HEK293 (cell line): ENCODE data around the gene PPARA.

Experiments
- GLIS1 ChIP-seq: fragments of 450-650 bp; formaldehyde crosslinking; IDR thresholded peaks from 2 replicates; pipeline ENCODE4 v1.5.1; 2016; ENCODE audit warnings: missing biosample characterization, missing genetic modification characterization
- GLIS2 ChIP-seq: fragments of 450-650 bp; formaldehyde crosslinking; IDR thresholded peaks from 2 replicates; pipeline ENCODE4 v1.5.1; 2016; ENCODE audit warnings: missing biosample characterization, missing genetic modification characterization
- INSM2 ChIP-seq: fragments of 450-650 bp; formaldehyde crosslinking; IDR thresholded peaks from 2 replicates; pipeline ENCODE4 v1.5.1; 2016; ENCODE audit warnings: missing biosample characterization, missing genetic modification characterization
- KLF17 ChIP-seq: fragments of 450-650 bp; formaldehyde crosslinking; IDR thresholded peaks from 2 replicates; pipeline ENCODE4 v1.5.1; 2016; ENCODE audit warnings: missing biosample characterization, missing genetic modification characterization
- PATZ1 ChIP-seq: fragments of 450-650 bp; formaldehyde crosslinking; IDR thresholded peaks from 2 replicates; pipeline ENCODE4 v1.5.1; 2016; ENCODE audit warnings: missing biosample characterization, missing genetic modification characterization
- PBX3 ChIP-seq: sonication (generic); formaldehyde crosslinking; IDR thresholded peaks from 2 replicates; pipeline ENCODE4 v1.8.1; 2022; ENCODE audit warnings: mild to moderate bottlenecking, moderate library complexity, missing genetic modification reagents
- PRDM10 ChIP-seq: fragments of 450-650 bp; formaldehyde crosslinking; IDR thresholded peaks from 2 replicates; pipeline ENCODE4 v1.5.1; 2016; ENCODE audit warnings: missing biosample characterization, missing genetic modification characterization
- REST ChIP-seq: fragments of 450-650 bp; formaldehyde crosslinking; IDR thresholded peaks from 2 replicates; pipeline ENCODE4 v1.5.1; 2016; ENCODE audit warnings: missing biosample characterization, missing genetic modification characterization
- WT1 ChIP-seq: fragments of 450-650 bp; formaldehyde crosslinking; IDR thresholded peaks from 2 replicates; pipeline ENCODE4 v1.5.1; 2016; ENCODE audit warnings: missing biosample characterization, missing genetic modification characterization
- ZBTB7A ChIP-seq: fragments of 450-650 bp; formaldehyde crosslinking; IDR thresholded peaks from 2 replicates; pipeline ENCODE4 v1.5.1; 2016; ENCODE audit warnings: low read depth, missing biosample characterization, missing genetic modification characterization
- ZEB2 ChIP-seq: fragments of 450-650 bp; formaldehyde crosslinking; IDR thresholded peaks from 2 replicates; pipeline ENCODE4 v1.5.1; 2016; ENCODE audit warnings: missing biosample characterization, missing genetic modification characterization
- ZFHX2 ChIP-seq: fragments of 450-650 bp; formaldehyde crosslinking; conservative IDR thresholded peaks from 2 replicates; pipeline ENCODE4 v1.5.1; 2016; ENCODE audit warnings: missing biosample characterization, missing genetic modification characterization
- ZNF121 ChIP-seq: fragments of 450-650 bp; formaldehyde crosslinking; IDR thresholded peaks from 2 replicates; pipeline ENCODE4 v1.5.1; 2016; ENCODE audit warnings: missing biosample characterization, missing genetic modification characterization
- ZNF354C ChIP-seq: fragments of 450-650 bp; formaldehyde crosslinking; IDR thresholded peaks from 2 replicates; pipeline ENCODE4 v1.5.1; 2016; ENCODE audit warnings: missing biosample characterization, missing genetic modification characterization, low read depth, borderline replicate concordance
- ZNF423 ChIP-seq: fragments of 450-650 bp; formaldehyde crosslinking; IDR thresholded peaks from 2 replicates; pipeline ENCODE4 v1.5.1; 2016; ENCODE audit warnings: missing biosample characterization, missing genetic modification characterization
- ZNF548 ChIP-seq: fragments of 450-650 bp; formaldehyde crosslinking; IDR thresholded peaks from 2 replicates; pipeline ENCODE4 v1.5.1; 2016; ENCODE audit warnings: missing biosample characterization, missing genetic modification characterization
- ZNF580 ChIP-seq: fragments of 450-650 bp; formaldehyde crosslinking; IDR thresholded peaks from 2 replicates; pipeline ENCODE4 v1.5.1; 2016; ENCODE audit warnings: missing biosample characterization, missing genetic modification characterization
- ZNF610 ChIP-seq: fragments of 450-650 bp; formaldehyde crosslinking; IDR thresholded peaks from 2 replicates; pipeline ENCODE4 v1.5.1; 2016; ENCODE audit warnings: missing biosample characterization, missing genetic modification characterization, borderline replicate concordance
- ZSCAN30 ChIP-seq: fragments of 450-650 bp; IDR thresholded peaks from 2 replicates; pipeline ENCODE4 v1.5.1; 2018; ENCODE audit warnings: missing biosample characterization, mild to moderate bottlenecking, missing genetic modification characterization, moderate library complexity

The PPARA gene

GRCh38 chr22:46111645-46112306 lies 38.5 kb upstream of the PPARA start (continued):
- TF ChIP-seq PBX3, result no peak
- no peak for TF ChIP-seq REST (tag by site-specific recombination)
- no peak for TF ChIP-seq ZNF610 (tag by site-specific recombination)
- TF ChIP-seq ZSCAN30 (tag by site-specific recombination), result no peak
- TF ChIP-seq ZNF121 (tag by site-specific recombination), result peak; percentile 91
- no peak for TF ChIP-seq ZFHX2 (tag by site-specific recombination)
- TF ChIP-seq ZNF580 (tag by site-specific recombination), result no peak
- peak; percentile 53 for TF ChIP-seq WT1 (tag by site-specific recombination)
- TF ChIP-seq PATZ1 (tag by site-specific recombination), result peak; percentile 73
- TF ChIP-seq ZNF423 (tag by site-specific recombination), result 0 out of 2 replicates have a peak, but pooled peaks have one; percentile 27
- 0 out of 2 replicates have a peak, but pooled peaks have one; percentile 37 for TF ChIP-seq ZBTB7A (tag by site-specific recombination)
- TF ChIP-seq GLIS1 (tag by site-specific recombination), result peak; percentile 84
- no peak for TF ChIP-seq INSM2 (tag by site-specific recombination)
- peak; percentile 38; the same call in 1 of the 2 replicates for TF ChIP-seq KLF17
- TF ChIP-seq PRDM10 (tag by site-specific recombination), result peak; percentile 83
- no peak for TF ChIP-seq ZEB2 (tag by site-specific recombination)
- TF ChIP-seq GLIS2, result peak; percentile 63; the same call in 1 of the 2 replicates
- TF ChIP-seq ZNF548 (tag by site-specific recombination), result no peak
- no peak for TF ChIP-seq ZNF354C (tag by site-specific recombination)
